Astrocyte (in vitro differentiated cells and primary cell): Measurements from ENCODE around the gene ZNF862.
"Not testable (repeated sequence)": the region's sequence is repeated elsewhere in the genome, so short reads cannot be mapped to it uniquely, and the experiment has no call there.

Experiments
- CTCF ChIP-seq: IDR thresholded peaks from 2 replicates; pipeline ENCODE4 v1.5.1; 2011; ENCODE audit warnings: low read depth, mild to moderate bottlenecking, inconsistent platforms, low read length, moderate library complexity; ENCODE audit not compliant: insufficient read depth
- EZH2 ChIP-seq: IDR thresholded peaks from 2 replicates; pipeline ENCODE4 v1.6.1; 2012; ENCODE audit warnings: mild to moderate bottlenecking, low read length, inconsistent platforms; ENCODE audit not compliant: insufficient read depth

- not testable (repeated sequence) for TF ChIP-seq CTCF, EZH2
These were observed 7.6 kb upstream of the ZNF862 start for GRCh38 chr7:149830527-149830926.
